COLO829 (cell line): Measurements from ENCODE around the gene TEKT5.
"Not testable (repeated sequence)": the region's sequence is repeated elsewhere in the genome, so short reads cannot be mapped to it uniquely, and the experiment has no call there.

Experiments used
- DNase-seq: peaks from one replicate; pipeline ENCODE4 v3.0.0; 2012; ENCODE audit warnings: low spot score

TEKT5 gene

DNA sequence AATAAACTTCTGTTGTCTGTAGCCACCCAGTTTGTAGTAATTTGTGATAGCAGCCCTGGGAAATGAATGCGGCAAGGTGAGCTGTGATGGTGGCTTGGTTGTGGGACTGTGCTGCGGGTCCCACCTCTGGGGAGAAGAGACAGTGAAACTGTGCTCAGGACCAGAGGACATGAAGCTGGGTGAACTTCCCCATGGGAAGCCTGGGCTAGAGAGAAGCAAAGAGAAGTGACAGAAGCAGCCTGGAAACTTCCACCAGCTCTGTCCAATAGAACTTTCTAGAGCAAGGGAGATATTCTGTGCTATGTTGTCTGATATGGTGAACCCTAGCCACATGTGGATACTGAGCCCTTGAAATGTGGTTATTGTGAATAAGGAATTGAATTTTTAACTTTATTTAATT is 62.8 kb downstream of the TEKT5 start:
- no peak for DNase-seq

DNA sequence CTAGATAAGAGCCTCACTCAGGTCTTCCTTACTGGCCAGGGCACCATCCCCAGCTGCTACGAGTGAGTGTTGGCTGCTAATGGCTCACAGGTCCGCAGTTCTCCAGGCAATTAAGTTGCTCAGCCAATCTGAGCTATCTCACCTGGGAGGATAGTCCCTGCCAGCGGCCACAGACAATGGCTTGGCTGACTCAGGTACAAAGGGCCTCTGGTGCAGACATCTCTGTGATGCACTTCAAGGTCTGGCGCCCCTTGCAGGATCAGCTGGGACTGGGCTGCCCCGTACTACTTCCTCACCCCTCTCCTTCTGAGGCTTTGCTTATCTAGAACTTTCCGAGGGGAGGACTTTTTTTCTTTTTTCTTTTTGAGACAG is 65.2 kb downstream of the TEKT5 start:
- DNase-seq: no peak

GRCh38 chr16:10625595-10626357 is 69.0 kb downstream of the TEKT5 start:
- DNase-seq: no peak

GRCh38 chr16:10624527-10624926 is 70.2 kb downstream of the TEKT5 start:
- no peak for DNase-seq

- no peak for DNase-seq
Observed at GRCh38 chr16:10623059-10623458, 71.7 kb downstream of the TEKT5 start.

- DNase-seq: no peak
Observed at GRCh38 chr16:10622036-10622921, 72.5 kb downstream of the TEKT5 start.

GRCh38 chr16:10621216-10621949 is 73.3 kb downstream of the TEKT5 start:
- not testable (repeated sequence) for DNase-seq

- DNase-seq: no peak
Observed at GRCh38 chr16:10620120-10620519, 74.6 kb downstream of the TEKT5 start.

DNA sequence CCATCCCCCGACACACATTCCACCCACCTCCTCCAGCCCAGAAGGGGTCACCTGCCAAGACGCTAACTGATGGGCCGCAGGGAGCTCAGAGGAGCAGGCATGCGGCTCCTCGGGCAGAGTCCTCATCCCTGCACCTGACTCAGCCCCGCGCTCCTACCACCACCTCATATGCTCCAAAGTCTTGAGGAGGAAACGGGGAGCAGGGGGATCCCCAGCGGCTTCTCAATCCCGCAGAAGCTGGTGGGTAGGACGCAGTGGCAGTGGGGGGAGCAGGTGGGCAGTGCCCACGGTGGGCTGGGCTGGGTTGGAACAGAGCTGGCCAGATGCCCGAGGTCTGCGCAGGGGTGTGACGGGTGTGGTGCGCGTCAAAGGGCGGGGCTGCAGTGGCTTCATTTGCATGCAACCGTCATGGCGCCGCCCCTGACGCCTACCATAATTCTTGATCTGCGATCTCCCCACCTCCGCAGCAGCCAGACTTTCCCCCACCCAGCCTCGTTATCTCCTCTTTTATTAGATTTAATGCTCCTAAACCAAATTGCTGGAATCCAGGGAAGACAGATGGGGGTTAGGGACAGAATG is 75.4 kb downstream of the TEKT5 start:
- DNase-seq: no peak

DNA sequence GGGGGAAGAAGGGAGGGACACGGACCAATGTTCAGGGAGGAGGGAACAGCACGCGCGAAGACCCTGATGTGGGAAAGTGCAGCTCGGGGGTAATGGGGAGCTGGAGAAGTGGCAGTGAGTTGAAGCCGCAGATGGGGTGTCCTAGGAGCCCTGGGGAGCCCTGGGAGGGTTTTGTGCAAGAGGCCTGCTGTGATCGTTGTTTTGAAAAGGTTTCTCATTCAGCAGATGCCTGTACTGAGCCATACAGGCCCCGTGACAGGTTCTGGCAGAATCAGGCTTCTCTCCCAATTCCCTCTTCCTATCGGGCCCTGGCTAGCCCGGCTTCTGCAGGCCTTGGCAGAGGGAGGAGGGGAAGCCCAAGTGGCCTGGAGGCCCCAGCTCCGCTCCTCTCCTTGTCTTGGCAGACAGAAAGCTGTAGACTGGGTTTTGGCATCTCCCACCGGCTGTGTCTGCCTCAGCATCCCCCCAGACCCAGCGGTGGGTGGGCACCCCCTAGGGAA is 76.0 kb downstream of the TEKT5 start:
- no peak for DNase-seq

- no peak for DNase-seq
Observed at GRCh38 chr16:10617662-10618420, 76.9 kb downstream of the TEKT5 start.

GRCh38 chr16:10616756-10617640 is 77.7 kb downstream of the TEKT5 start:
- DNase-seq: peak; percentile 82

DNA sequence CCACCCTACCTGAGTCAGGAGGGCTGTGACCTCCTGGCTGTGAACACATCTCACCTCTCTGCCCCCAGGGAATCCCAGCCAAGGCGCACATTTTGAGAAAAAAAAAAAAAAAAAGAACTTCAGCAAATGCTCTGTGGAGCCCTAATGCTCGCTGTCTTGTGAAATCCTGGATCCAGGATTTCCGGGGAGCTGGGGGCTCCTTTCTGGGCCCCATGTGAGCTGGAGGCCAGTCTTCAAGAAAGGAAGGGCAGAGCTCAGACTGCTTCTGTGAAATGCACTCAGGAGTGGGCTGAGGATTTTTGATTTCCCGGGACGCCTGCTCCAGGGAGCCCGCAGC is 78.3 kb downstream of the TEKT5 start:
- no peak for DNase-seq

DNA sequence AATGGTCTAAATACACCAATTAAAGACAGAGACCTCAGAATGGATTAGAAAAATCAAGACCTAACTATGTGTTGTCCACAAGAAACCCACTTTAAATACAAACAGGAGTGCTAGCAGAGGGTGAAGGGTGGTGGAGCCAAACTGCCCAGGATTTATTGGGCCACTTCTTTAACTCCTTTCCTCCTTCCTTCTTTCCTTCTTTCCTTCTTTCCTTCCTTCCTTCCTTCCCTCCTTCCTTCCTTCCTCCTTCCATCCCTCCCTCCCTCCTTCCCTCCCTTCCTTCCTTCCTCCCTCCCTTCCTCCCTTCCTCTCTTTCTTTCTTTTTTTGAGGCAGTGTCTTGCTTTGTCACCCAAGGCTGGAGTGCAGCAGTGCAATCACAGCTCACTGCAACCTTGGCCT is 80.0 kb downstream of the TEKT5 start:
- DNase-seq: no peak

DNA sequence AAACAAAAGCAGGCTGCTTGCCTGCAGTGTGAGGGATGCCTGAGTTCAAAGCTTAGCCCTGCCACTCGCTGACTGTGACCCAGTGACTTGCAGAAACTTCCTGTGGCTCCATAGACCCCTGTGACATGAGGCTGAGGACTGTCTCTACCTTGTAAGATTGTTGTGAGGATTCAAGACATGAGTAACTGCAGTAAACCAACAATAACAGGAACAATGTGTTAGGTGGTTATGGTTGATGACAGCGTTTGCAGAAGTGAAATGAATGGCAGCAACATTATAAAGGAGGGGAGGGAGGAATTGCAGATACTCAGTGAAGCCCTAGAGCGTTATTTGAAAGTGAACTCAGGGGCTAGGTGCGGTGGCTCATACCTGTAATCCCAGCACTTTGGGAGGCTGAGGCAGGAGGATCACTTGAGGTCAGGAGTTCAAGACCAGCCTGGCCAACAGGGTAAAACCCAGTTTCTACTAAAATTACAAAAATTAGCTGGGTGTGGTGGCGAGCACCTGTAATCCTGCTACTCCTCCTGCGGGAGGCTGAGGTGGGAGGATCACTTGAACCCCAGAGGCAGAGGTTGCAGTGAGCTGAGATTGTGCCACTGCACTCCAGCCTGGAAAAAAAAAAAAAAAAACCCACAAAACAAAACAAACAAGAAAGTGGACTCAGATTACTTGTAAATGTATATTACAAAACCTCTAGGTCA is 80.8 kb downstream of the TEKT5 start:
- DNase-seq: no peak

- no peak for DNase-seq
Observed at GRCh38 chr16:10612649-10613179, 82.0 kb downstream of the TEKT5 start.

- no peak for DNase-seq
Observed at GRCh38 chr16:10611825-10612342, 82.8 kb downstream of the TEKT5 start.

DNA sequence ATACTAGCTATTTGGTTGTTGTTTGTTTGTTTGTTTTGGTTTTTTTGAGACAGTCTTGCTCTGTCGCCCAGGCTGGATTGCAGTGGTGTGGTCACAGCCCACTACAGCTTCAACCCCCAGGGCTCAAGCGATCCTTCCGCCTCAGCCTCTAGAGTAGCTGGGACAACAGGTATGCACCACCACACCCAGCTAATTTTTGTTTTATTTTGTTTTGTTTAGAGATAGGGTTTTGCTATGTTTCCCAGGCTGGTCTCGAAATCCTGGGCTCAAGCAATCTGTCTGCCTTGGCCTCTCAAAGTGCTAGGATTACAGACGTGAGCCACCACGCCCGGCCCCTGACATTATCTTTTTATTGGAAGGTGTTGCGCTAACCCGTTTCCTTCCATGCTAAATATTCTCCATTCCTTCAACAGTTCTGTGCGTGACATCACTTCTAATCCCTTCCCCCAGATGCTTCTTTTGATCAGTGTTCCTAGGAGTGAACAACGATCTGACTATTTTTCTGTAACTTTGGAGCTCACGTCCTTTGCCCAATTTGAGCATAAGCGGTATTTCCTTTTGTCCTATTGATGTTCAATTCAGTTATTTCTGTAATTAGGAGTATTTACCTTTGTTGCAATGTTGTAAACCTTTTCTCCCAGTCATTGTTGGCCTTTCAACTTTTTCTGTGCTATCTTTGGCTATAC is 84.1 kb downstream of the TEKT5 start:
- DNase-seq: no peak

- no peak for DNase-seq
Observed at GRCh38 chr16:10609402-10609774, 85.3 kb downstream of the TEKT5 start.
